ENCODE measurements around the gene CNNM1. TPM values are rescaled to one million over a fixed set of nuclear protein-coding genes. Genes with fewer than 3 reads are reported as not detected.
A peak's percentile ranks its signal among the peaks of the same experiment; 100 is the strongest.

CNNM1 gene
- polyA plus RNA-seq, 2 of the 4 experiments (the other 2 are of a cell fraction) = 14.2 to 17.5 TPM

DNA sequence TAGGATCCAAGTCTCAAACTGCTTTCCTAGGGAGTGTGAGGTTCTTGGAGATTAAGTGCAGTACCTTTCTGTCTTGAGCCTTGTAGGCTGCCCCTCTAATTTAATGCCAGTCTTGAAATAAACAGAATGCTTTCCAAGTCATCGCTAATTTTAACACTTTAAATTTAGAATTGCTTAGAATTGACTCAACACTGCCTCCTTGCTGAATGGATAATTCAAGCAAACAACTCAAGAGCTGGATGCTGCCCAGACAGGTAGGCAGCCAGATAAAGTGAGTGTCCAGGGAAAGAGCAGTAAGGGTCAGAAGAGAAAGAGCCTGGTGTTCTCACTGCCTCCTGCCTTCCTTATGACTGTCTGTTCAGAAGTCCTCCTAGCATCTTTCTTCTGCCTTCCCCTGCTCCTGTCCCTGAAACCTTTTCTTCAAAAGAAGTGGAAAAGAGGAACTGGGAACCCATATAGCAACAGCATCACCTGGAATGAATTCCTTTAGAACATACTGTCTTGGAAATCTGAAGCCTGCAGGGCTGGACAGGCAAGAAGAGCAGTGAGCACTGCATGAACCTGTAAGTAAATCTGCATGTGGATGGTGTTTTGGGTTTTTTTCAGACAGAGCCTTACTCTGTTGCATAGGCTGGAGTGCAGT lies 104.3 kb downstream of the CNNM1 start:
- ChIA-PET POLR2A (interaction anchor here (1.2 kb wide), 1 partner anchor 187 kb away, joined by 3 read pairs; the partner anchor contains the start of gene SLC25A28), CTCF (interaction anchor here (2.3 to 12.8 kb wide), 6 partner anchors 11 to 967 kb away, joined by 4 to 260 read pairs (median 28); partner anchors contain the start of gene SLC25A28)
- TF ChIP-seq, protein P1, sequence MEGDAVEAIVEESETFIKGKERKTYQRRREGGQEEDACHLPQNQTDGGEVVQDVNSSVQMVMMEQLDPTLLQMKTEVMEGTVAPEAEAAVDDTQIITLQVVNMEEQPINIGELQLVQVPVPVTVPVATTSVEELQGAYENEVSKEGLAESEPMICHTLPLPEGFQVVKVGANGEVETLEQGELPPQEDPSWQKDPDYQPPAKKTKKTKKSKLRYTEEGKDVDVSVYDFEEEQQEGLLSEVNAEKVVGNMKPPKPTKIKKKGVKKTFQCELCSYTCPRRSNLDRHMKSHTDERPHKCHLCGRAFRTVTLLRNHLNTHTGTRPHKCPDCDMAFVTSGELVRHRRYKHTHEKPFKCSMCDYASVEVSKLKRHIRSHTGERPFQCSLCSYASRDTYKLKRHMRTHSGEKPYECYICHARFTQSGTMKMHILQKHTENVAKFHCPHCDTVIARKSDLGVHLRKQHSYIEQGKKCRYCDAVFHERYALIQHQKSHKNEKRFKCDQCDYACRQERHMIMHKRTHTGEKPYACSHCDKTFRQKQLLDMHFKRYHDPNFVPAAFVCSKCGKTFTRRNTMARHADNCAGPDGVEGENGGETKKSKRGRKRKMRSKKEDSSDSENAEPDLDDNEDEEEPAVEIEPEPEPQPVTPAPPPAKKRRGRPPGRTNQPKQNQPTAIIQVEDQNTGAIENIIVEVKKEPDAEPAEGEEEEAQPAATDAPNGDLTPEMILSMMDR (IDR thresholded peaks at IDR 0.05) = peak; percentile 29; the same call in 1 of the 3 replicates
- no peak for TF ChIP-seq EP300 (IDR thresholded peaks at IDR 0.05)
- TF ChIP-seq MAZ (IDR thresholded peaks at IDR 0.05; ENCODE audit: borderline replicate concordance, low read depth, low read length) = no peak
- peaks cover 16% of the 10 kb centered on the region; the same call in 2 of the 3 replicates for H3K4me1 ChIP-seq
- ATAC-seq (no peak), FAIRE-seq (peak; percentile 49), DNase-seq (ENCODE audit: low read depth in 1 of 2, low spot score in 1 of 2) (peak in 1 of 2 experiments; percentile 10)
- H3K4me2 ChIP-seq = no peak overlapping the region
- no peaks in the 10 kb centered on the region for H3K9me3 ChIP-seq
- WGBS (ENCODE audit: missing lambda C conversion rate) = 38% methylated on average over 1 of the region's 1 CpG
- H3K4me3 ChIP-seq = no peak overlapping the region
- no peak overlapping the region for H3K27ac ChIP-seq

DNA sequence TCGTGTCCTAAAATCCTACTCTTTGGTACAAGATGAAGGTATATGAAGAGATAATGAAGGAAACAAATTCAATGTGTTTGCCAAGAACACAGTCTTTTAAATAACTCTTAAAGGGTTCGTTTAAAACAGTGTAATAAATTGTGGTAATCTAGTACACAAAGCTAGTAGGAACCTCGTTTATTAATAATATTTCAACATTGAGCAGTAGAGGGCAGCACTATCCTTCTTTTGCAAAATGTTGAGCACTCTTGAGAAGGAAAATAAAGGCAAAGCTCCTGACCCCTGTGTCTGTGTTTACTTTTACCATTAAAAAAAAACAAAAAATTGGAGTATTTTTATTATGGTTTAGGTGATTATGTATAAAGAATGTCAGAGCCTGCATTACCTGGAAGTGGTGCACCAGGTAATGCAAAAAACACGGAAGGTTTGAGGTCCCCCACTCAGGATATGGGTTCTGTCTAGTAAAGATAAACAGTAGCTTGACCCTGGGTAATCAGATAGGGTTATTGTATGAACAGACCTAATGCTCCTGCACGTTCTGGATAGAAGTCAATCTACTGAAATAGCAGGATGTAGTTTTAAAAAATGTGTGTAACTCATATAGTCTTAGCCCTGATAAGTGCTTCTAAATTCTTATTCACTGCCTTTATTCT lies 107.0 kb downstream of the CNNM1 start:
- Histone ChIP-seq H3K4me3 (no peak overlapping the region), H3K4me1 (peaks cover 4% of the 10 kb centered on the region; the same call in 1 of the 3 replicates), H3K9me3 (no peaks in the 10 kb centered on the region), H3K27ac (no peak overlapping the region), H3K4me2 (no peak overlapping the region)
- ATAC-seq (peak; percentile 60 to 80; a peak in 5 of 6 replicates), DNase-seq (ENCODE audit: low read depth in 1 of 2, low spot score in 1 of 2) (peak in 1 of 2 experiments; percentile 51), FAIRE-seq (peak; percentile 56)
- ChIA-PET POLR2A (interaction anchor here (1.3 kb wide), 1 partner anchor 185 kb away, joined by 7 read pairs; the partner anchor contains the start of gene SLC25A28), CTCF (interaction anchor here (0.6 to 12.8 kb wide), 55 partner anchors 8 to 970 kb away, joined by 3 to 260 read pairs (median 4); partner anchors contain the start of gene SLC25A28)
- TF ChIP-seq, protein P2, sequence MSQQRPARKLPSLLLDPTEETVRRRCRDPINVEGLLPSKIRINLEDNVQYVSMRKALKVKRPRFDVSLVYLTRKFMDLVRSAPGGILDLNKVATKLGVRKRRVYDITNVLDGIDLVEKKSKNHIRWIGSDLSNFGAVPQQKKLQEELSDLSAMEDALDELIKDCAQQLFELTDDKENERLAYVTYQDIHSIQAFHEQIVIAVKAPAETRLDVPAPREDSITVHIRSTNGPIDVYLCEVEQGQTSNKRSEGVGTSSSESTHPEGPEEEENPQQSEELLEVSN (IDR thresholded peaks at IDR 0.05; ENCODE audit: borderline replicate concordance, low read depth) = no peak
- no peak for TF ChIP-seq HEYL (CRISPR knock-in tag; IDR thresholded peaks at IDR 0.05)
- TF ChIP-seq, protein P3, sequence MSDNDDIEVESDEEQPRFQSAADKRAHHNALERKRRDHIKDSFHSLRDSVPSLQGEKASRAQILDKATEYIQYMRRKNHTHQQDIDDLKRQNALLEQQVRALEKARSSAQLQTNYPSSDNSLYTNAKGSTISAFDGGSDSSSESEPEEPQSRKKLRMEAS (IDR thresholded peaks at IDR 0.05) = no peak
- no peak for TF ChIP-seq FOSL2 (IDR thresholded peaks at IDR 0.05)
- no peak for TF ChIP-seq FOSL2 (CRISPR knock-in tag; IDR thresholded peaks at IDR 0.05)
- 0 out of 2 replicates have a peak, but pooled peaks have one; percentile 27 for TF ChIP-seq HOXA7 (CRISPR knock-in tag; IDR thresholded peaks at IDR 0.05)
- peak; percentile 71 to 74 for TF ChIP-seq RAD21 (conservative IDR thresholded peaks at IDR 0.05 in 1 of 2, IDR thresholded peaks at IDR 0.05 in 1 of 2)
- TF ChIP-seq, protein P1 (IDR thresholded peaks at IDR 0.05) = peak; percentile 85
- peak; percentile 49; the same call in 2 of the 3 replicates for TF ChIP-seq SMC3 (IDR thresholded peaks at IDR 0.05)
- TF ChIP-seq NFE2L2 (conservative IDR thresholded peaks at IDR 0.05; ENCODE audit: low read length) = no peak
- no peak for TF ChIP-seq POLR2AphosphoS2 (conservative IDR thresholded peaks at IDR 0.05; ENCODE audit: low read length)
- no peak for TF ChIP-seq KDM5A (IDR thresholded peaks at IDR 0.05)
- no peak for TF ChIP-seq NR3C1 (IDR thresholded peaks at IDR 0.05)
- TF ChIP-seq, protein P4, sequence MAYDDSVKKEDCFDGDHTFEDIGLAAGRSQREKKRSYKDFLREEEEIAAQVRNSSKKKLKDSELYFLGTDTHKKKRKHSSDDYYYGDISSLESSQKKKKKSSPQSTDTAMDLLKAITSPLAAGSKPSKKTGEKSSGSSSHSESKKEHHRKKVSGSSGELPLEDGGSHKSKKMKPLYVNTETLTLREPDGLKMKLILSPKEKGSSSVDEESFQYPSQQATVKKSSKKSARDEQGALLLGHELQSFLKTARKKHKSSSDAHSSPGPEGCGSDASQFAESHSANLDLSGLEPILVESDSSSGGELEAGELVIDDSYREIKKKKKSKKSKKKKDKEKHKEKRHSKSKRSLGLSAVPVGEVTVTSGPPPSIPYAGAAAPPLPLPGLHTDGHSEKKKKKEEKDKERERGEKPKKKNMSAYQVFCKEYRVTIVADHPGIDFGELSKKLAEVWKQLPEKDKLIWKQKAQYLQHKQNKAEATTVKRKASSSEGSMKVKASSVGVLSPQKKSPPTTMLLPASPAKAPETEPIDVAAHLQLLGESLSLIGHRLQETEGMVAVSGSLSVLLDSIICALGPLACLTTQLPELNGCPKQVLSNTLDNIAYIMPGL (CRISPR knock-in tag; IDR thresholded peaks at IDR 0.05; ENCODE audit: borderline replicate concordance) = no peak
- 34% methylated on average over 5 of the region's 5 CpGs for WGBS (ENCODE audit: missing lambda C conversion rate)

Data from A549 (cell line).